GM21515 (cell line): ENCODE measurements around the gene GPR31.
"Not testable (repeated sequence)": the region's sequence is repeated elsewhere in the genome, so short reads cannot be mapped to it uniquely, and the experiment has no call there.

Experiments
- ATAC-seq: cut with Tn5 transposase; IDR thresholded peaks from one replicate; pipeline ENCODE4 v1.9.1; 2021; ENCODE audit not compliant: unreplicated experiment

Gene GPR31, protein sequence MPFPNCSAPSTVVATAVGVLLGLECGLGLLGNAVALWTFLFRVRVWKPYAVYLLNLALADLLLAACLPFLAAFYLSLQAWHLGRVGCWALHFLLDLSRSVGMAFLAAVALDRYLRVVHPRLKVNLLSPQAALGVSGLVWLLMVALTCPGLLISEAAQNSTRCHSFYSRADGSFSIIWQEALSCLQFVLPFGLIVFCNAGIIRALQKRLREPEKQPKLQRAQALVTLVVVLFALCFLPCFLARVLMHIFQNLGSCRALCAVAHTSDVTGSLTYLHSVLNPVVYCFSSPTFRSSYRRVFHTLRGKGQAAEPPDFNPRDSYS

DNA sequence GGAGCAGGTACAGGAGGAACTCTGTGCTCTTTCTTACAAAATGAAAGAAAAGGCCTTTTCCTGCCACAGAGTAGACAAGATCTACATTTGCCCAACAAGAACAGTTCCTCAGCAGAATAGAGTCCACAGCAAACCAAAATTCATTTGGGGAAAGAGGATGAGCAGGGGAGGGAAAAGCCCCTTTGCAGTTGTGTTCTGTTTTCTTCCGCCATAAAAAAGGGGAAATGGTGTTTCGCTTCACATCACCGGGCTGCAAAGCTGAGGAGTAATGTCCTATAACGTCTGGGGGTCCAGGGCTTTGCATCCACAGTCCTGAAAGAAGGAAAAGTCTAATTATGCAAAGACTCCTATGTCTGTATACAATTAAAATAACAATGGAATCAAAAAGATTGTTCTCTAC lies at the start of gene GPR31:
GPR31 (minus strand) TSS at position 118 of the 400 bp plus-strand sequence. CDS start 149 bp downstream, outside the sequence.
- ATAC-seq = no peak

DNA sequence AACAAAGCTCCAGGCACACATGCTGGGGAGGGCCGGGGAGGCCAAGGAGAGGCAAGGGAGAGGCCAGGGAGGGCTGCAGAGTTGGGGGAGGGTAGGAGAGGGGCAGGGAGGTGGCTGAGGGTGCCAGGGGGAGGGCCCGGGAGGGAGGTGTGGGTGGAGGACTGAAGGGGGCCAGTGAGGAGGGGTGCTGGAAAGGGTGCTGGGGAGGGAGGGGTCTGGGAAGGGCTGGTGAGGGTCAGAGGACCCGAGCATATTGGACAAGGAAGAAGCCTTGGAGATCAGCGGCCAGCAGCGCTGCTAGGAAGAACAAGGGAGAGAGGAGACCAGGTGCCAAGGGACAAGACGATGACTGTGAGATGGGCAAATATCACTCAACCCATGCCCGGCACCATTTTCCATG lies 49.7 kb upstream of the GPR31 start:
- ATAC-seq = no peak

DNA sequence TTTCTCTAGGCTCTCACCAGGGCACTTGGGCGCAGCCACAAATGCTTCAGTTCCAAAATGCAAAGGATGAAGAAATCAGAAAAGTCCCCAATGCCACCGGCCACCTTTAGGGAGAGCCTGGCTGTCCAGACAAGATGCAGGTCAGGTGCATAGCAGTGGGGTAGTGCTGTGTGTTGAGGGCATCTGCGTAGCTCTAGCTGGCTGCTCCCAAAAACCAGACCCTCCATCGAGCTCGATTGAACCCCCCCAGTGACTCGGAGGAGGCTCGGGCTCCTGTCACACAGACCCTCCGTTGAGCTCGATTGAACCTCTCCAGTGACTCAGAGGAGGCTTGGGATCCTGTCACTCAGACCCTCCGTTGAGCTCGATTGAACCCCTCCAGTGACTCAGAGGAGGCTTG lies 47.5 kb upstream of the GPR31 start:
- ATAC-seq = not testable (repeated sequence)

DNA sequence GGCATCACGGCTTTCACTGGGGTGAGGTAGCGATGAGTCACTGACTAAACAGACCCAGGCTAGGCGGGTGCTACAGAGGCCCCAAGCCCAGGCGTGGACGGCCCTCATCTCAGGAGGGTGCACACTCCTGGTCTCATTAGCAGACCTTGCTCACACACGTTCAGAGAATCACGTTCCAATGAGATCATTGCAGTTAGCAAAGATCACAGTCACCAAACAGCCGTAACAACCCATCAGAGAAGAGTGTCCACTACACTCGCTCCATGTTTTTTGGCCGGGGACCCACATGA lies 46.2 kb upstream of the GPR31 start:
- not testable (repeated sequence) for ATAC-seq

DNA sequence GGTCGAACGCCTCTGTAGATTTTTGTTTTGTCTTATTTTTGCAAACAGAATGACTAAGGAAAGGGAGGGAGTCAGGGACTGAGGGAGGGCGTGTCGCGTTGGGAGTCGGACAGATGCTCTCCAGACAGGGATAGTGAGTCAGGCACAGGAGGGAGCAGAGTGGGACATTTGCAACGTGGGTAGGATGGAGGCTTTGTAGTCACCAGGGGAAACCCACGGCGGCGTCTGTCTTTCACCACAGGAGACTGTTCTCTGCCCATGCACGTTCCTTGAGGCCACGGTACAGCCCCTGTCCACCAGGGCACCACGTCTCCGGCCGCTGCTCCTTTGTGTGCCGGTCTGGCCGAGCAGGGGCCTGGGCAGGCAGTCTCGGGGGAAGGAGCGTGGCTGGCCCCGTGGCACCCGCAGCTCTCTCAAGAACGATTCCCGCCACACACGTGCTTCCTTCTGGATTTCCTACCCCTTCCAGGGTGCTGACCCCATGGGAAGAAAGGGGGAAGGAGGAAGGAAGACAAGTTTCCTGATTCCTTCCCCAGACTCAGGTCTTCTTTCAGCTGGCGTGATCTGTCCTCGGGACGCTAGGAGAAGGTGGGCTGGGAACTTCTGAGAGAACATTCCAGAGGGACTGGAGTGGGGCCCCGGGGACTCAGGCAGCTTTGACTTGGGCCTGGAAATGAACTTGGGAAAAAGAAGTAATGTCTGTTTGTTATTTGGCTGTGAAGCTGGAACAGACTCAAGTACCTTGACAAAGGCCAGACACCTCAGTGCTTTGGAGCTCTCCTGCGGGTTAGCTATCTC lies 45.7 kb upstream of the GPR31 start:
- not testable (repeated sequence) for ATAC-seq

DNA sequence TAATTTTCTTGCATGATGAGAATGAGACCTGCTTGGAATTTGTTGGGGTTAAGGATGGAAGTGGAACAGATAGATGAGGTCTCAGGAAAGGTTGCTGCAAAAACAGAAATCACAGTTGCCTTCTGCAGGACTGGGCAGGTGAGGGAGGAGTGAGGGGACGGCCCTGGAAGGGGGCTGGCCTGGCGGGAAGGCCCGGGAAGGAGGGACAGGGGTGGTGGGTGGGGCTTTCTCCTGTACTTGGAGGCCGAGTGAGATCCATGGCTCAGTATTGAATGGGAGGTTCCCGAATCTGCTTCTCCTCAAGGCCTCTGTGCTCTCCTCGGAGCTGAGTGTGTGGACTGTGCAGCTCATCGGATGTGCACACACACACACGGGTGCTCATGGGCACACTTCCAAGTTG lies 44.8 kb upstream of the GPR31 start:
- ATAC-seq = not testable (repeated sequence)

DNA sequence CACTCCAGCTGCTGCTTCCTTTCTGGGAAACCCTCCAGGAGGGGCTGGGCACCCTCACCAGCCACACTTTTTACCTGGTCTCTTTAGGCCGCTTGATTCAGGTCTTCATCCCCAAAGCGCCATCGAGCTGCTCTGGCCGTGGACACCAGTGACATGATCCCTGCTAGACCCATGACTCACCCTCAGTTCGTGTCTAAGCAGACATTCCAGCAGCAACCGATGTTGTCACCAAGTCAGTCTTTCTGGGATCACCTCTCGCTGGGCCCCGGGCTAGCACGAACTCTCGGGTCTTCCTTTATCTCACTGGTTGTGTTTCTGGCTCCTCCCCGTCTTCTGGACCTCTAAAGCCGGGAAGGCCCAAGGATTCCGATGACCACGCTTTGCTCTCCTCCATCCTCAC lies 43.0 kb upstream of the GPR31 start:
- ATAC-seq = no peak

DNA sequence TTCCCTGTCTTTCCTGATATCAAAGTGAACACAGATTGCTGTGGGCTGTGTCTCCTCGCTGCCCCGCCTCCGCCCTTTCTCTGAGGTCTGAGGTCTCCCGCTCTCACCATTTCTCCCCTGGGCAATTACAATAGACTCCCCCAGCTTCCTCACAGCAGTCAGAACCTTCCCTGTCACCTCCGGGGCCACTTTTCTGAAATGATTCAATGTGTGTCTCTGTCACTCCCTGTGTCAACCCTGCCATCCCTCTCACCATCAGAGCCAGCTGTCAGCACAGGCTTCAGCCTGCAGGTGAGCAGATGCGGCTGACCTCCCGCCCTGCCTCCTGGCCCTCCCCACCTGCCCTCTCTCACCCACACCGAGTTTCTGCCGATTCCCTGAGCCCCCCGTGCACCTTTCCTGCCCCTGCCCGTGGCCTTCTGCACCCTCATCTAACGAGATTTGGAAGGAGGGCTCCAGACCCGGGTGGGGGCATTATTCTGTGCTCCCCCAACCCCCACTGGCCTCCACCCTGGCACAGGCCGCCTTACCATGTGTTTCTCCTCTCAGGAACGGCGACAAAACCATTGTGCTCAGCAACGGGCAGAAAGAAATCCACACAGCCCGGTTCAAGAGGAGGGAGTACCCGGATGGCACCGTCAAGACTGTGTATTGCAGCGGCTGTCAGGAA lies 38.3 kb upstream of the GPR31 start:
- ATAC-seq = not testable (repeated sequence)

DNA sequence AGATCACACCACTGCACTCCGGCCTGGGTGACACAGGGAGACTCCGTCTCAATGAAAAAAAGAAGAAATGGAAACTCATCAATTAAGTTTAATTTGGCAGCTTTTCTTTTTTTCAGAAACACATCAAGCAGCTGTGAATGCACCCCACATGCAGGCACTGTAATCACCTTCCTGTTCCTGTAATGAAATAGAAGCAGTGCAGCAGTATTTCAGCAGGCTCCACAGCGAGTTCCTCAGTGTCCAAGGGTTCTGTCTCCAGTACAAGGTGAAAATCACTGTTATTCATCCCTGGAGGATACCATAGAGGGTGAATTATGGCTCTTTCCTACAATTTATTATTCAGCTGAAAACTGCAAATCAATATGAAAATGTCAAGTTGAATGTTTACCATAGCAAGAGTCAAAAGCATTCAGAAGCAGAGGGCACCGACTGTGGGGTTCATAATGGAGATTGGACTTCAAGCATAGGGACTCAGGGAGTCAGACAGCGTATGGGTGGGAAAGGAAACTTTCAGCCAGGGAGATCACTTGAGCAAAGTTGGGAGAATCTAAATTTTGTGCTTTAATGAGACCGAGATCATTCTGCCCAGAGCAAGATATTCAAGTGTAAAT lies 35.8 kb upstream of the GPR31 start:
- ATAC-seq = not testable (repeated sequence)

DNA sequence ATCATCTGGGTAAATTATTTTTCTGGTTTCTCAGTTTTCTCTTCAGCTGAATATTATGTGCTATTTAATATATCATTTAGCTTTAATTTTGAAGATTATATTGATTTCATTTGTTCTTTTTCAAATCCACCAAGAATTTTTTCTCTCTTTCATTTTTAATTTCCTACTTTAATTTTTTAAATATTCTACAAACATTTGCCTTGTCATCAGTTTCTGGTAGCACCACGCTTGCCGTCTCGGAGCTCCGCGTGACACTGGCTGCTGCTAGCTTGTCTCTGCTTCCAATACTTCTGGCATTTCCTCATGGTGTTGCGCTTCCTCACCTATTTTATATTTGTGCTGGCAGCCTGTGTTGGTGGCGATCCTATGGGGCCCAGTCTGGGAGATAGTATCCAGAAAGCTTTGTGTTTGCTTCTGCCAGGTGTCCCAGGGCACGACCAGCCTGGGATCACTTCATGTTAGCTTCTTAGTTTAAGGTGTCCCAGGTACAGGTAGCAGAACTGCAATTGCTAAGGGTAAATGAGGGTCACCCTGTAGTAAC lies 33.3 kb upstream of the GPR31 start:
- not testable (repeated sequence) for ATAC-seq

DNA sequence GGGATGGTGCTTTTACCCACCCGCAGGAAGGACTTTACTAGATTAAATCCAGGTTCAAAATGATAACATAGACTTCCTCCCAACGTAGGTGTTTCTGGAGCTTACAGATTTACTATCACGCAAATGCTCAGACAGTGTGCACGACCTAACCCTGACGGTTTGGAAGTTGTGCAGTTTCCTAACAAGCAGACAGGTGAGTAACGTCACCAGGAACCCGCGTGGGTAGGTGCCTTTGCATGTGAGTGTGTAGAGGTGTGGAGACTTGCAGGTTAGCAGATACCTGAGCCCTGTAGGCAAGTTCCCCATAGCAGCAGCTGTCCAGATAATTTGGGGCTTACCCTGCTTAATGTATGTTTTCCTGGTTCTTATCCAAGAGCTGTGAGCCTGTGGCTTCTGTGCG lies 29.5 kb upstream of the GPR31 start:
- not testable (repeated sequence) for ATAC-seq

DNA sequence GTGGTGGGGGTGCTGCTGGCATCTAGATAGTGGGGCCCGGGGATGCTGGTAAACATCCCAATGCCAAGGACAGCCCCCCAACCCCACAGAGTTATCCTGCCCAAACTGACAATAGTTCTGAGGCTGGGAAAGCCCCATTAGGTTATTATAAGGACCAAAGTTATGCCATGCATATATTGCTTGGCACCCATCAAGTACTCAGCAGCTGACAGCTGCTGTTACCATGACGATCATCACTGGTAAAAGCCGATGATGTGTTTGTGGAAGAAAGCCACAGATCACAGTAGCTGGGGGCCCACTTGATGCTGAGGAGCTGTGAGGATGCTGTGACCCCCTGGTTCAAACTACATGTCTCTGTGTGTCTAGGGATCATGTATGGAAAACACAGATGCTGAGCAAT lies 27.3 kb upstream of the GPR31 start:
- ATAC-seq = not testable (repeated sequence)

DNA sequence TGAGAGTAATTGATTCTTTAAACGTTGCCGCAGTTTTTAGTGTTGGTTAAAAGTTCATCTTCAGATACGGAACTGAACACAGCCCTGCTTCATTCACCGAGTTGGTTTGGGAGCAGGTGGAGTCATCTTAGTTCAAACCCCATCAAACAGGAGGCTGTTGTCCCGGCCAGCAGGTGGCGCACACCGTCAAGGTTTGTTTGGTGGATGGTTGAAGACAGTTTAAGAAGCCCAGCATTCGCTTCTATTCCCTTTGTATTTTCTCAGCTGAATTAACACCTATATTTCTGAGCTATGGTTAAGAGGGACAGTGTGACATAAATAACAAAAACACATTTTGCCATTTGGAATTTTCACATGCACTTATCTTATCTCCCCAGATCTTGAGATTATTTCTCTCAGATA lies 25.1 kb upstream of the GPR31 start:
- ATAC-seq = peak; percentile 78

DNA sequence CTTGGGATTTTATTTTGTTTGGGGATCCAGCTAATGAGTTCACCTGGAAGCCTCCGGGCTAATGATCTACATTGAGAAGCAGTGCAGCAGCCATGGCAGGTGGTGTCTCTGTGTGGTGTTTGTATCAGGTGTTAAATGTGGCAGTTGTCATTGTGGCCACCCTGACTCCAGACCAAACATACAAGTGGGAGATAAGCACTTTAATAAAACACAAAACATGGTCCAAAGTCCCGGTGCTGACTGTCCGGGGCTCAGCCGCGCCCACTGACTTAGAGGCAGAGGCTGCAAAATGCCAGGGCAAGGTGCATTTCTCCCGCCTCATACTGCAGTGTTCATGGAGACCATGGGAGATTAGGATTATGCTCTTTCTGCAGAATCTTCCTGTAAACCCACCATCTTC lies 23.6 kb upstream of the GPR31 start:
- ATAC-seq = not testable (repeated sequence)

DNA sequence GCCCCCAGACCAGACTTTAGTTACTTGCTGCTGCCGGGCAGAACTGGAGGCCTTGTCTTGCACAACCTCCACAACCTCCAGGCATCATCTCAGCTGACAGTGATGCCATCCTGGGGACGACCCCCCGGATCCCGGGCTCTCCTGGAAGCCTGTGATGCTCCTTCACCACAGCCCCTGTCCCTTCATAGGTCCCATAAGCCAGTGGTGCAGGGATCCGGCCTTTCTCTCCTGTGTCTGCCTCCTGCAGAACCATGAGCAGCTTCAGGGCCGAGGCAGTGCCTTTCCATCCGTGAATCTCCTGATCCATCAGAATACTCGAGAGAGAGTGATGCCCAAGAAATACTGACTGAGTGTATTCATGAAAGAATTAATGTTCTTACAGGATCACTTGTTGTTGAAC lies 22.3 kb upstream of the GPR31 start:
- ATAC-seq = not testable (repeated sequence)

DNA sequence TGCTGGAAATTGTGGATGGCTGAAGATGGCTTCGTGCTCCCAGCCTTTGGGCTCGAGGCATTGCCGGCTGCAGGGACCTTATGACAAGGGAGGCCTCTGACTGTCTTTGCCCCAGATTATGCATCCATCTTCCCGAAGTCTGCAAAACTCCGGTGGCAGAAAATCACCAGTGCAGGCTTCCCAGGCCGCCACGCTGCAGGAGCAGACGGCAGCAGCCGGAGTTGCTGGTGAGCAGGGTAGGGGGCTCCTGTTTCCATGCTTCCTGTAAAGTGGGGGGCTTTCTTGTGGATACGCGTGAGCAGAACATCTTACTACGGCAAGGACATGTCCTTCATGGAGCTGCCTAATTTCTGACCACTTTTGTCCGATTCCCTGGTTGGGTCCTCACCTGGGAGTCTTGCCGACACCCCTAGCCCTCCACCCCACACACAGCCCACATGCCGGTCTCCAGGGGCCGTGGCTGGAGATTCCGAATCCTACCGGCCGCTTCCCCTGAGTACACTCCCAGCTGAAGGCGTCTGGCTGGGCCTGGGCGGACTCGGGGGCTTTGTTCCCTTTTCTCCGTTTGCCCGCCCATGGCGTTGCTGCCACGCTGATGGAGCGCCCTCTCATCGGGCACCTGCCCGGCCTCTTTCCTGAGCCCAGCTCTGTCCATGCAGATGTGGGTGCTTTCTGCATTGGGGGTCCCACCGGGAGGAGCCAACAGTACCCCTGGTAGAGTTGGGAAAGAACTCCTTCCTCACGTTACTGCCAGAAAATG lies 21.3 kb upstream of the GPR31 start:
- ATAC-seq = not testable (repeated sequence)

DNA sequence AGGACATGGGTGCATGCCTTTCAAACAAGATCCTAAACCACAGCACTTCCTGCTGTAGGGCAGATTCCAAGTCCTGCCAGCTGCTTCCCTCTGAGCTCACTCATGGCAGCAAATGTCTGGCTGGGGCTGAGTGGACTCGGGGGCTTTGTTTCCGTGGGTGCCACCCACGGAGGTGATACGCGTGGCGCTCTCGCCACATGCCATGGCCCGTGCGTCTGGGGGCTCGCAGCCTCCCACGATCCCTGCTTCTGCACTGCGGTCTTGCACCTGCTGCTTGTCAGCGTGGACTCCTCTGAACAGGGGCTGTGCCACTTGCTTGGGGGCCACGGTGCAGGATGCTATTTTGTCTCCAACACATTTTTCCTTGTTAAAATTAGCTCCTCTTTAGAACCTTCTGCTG lies 19.5 kb upstream of the GPR31 start:
- ATAC-seq = not testable (repeated sequence)

DNA sequence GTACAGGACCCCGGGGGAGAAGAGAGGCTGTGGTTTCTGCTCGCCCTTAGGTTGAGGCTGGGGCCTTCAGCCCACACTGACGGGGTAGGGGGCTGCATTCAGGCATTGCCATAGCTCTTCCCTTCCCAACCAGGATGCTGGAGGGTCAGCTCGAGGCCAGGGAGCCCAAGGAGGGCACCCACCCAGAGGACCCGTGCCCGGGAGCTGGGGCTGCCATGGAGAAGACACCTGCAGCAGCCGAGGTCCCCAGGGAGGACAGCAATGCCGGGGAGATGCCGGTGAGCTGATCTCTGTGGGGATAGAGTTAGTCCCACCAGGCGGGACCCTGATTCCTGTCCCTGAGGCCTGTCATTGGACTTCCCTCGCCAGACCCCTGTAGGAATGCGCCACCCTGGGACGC lies 14.2 kb upstream of the GPR31 start:
- ATAC-seq = not testable (repeated sequence)

DNA sequence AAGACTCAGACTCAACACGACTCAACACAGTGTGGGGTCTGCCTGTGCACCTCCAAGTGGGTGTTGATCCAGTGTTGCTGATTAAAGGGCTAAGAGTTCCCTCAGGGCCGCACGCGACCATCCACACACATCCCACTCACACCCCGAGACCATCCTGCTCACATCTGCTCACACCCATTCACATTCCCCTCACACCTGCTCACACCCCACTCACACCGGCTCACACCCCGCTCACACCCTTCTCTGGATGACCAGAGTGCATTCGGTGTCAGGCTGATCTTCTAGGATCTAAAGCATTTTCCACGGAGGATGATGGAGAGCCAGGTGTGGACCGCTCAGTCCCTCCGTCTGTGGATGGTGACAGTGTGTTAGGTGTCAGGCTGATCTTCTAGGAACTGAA lies 13.5 kb upstream of the GPR31 start:
- not testable (repeated sequence) for ATAC-seq

DNA sequence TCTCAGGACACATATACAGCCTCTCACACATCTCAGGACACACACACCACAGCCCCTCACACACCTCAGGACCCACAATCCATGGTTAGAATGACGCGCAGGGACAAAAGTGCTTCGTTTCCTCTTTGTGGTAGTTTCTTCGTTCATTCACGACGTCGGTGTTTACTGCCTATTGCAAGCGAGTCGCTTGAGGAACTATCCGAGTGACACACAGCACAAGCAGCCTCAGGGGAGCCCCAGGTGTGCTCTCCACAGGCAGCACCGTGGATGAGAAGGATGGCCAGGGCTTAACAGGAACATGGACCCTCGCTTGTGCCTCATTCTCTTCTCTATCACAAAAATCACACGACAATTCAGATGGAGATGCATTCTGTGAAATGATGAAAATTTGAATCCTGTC lies 12.1 kb upstream of the GPR31 start:
- ATAC-seq = not testable (repeated sequence)
